GM23338 (cell line): ENCODE results near the gene MEFV.

Experiments used
- CREB1 ChIP-seq: fragments of 250-450 bp; sonication (Bioruptor Pico); IDR thresholded peaks from 2 replicates; pipeline ENCODE4 v1.5.0; 2020; ENCODE audit warnings: low read depth, mild to moderate bottlenecking, moderate library complexity
- ETS1 ChIP-seq: IDR thresholded peaks from 2 replicates; pipeline ENCODE4 v1.6.1; 2016; ENCODE audit warnings: antibody characterized with exemption
- EZH2 ChIP-seq: fragments of 200-600 bp; sonication (generic); IDR thresholded peaks from one replicate; pipeline ENCODE4 v1.8.0; 2017; ENCODE audit warnings: antibody characterized with exemption, mild to moderate bottlenecking, low read depth; ENCODE audit not compliant: unreplicated experiment
- EZH2phosphoT487 ChIP-seq: fragments of 200-600 bp; sonication (generic); IDR thresholded peaks from one replicate; pipeline ENCODE4 v1.8.1; 2018; ENCODE audit warnings: antibody characterized with exemption; ENCODE audit not compliant: unreplicated experiment
- JUNB ChIP-seq: IDR thresholded peaks from one replicate; pipeline ENCODE4 v1.6.1; 2016; ENCODE audit warnings: antibody characterized with exemption; ENCODE audit not compliant: unreplicated experiment
- POLR2AphosphoS5 ChIP-seq: IDR thresholded peaks from 2 replicates; pipeline ENCODE4 v1.6.1; 2016; ENCODE audit warnings: antibody characterized with exemption, low read depth
- STAT1 ChIP-seq: IDR thresholded peaks from one replicate; pipeline ENCODE4 v1.6.1; 2016; ENCODE audit warnings: antibody characterized with exemption; ENCODE audit not compliant: unreplicated experiment
- TF ChIP-seq, protein P1 (sequence below): IDR thresholded peaks from one replicate; pipeline ENCODE4 v1.6.1; 2018; ENCODE audit warnings: antibody characterized with exemption; ENCODE audit not compliant: unreplicated experiment
- TF ChIP-seq, protein P2 (sequence below), 2 experiments: fragments of 200-600 bp in 1 of 2; sonication (generic) in 1 of 2; conservative IDR thresholded peaks; 2 replicates each; pipeline versions ENCODE4 v1.5.1 to v1.6.1; 2016 to 2017; ENCODE audit warnings: antibody characterized with exemption in 2 of 2, low read depth in 2 of 2, mild to moderate bottlenecking in 2 of 2, moderate library complexity in 1 of 2

DNA sequence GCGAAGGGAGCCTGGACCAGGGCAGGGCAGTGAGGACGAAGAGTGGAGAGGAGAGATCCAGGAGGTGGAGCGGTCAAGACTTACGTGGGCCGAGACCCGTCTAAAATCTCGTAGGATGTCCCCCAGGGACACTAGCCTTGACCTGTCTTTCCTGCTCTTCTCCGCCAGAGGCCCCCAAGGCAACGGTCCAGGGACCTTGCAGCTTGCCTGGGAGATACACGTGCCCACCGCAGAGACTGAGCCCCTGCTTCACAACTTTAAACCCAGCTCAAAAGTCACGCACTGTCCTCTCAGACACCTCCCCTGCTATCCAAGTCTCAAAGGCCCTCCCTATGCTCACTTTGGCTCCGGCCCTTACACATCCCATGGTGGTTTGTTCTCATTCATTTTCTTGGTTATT, 39.4 kb upstream of the MEFV start:
- TF ChIP-seq, protein P1, sequence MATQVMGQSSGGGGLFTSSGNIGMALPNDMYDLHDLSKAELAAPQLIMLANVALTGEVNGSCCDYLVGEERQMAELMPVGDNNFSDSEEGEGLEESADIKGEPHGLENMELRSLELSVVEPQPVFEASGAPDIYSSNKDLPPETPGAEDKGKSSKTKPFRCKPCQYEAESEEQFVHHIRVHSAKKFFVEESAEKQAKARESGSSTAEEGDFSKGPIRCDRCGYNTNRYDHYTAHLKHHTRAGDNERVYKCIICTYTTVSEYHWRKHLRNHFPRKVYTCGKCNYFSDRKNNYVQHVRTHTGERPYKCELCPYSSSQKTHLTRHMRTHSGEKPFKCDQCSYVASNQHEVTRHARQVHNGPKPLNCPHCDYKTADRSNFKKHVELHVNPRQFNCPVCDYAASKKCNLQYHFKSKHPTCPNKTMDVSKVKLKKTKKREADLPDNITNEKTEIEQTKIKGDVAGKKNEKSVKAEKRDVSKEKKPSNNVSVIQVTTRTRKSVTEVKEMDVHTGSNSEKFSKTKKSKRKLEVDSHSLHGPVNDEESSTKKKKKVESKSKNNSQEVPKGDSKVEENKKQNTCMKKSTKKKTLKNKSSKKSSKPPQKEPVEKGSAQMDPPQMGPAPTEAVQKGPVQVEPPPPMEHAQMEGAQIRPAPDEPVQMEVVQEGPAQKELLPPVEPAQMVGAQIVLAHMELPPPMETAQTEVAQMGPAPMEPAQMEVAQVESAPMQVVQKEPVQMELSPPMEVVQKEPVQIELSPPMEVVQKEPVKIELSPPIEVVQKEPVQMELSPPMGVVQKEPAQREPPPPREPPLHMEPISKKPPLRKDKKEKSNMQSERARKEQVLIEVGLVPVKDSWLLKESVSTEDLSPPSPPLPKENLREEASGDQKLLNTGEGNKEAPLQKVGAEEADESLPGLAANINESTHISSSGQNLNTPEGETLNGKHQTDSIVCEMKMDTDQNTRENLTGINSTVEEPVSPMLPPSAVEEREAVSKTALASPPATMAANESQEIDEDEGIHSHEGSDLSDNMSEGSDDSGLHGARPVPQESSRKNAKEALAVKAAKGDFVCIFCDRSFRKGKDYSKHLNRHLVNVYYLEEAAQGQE: no peak
- TF ChIP-seq, protein P2, sequence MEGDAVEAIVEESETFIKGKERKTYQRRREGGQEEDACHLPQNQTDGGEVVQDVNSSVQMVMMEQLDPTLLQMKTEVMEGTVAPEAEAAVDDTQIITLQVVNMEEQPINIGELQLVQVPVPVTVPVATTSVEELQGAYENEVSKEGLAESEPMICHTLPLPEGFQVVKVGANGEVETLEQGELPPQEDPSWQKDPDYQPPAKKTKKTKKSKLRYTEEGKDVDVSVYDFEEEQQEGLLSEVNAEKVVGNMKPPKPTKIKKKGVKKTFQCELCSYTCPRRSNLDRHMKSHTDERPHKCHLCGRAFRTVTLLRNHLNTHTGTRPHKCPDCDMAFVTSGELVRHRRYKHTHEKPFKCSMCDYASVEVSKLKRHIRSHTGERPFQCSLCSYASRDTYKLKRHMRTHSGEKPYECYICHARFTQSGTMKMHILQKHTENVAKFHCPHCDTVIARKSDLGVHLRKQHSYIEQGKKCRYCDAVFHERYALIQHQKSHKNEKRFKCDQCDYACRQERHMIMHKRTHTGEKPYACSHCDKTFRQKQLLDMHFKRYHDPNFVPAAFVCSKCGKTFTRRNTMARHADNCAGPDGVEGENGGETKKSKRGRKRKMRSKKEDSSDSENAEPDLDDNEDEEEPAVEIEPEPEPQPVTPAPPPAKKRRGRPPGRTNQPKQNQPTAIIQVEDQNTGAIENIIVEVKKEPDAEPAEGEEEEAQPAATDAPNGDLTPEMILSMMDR (conservative IDR thresholded peaks at IDR 0.05; ENCODE audit: low read depth in 2 of 2): peak; percentile 17 to 54; a peak in 2 of 4 replicates
- TF ChIP-seq EZH2 (no peak), EZH2phosphoT487 (no peak), POLR2AphosphoS5 (no peak), JUNB (no peak), CREB1 (CRISPR knock-in tag) (no peak), STAT1 (no peak), ETS1 (no peak)
